Right renal pelvis (tissue), 4 donors: Measurements from ENCODE around the gene BTRC. TPM values are rescaled to one million over a fixed set of nuclear protein-coding genes. Genes with fewer than 3 reads are reported as not detected.

ENCODE experiments used
- DNase-seq, 4 donors: peaks; one replicate each; pipeline ENCODE4 v3.0.0-alpha.2; 2013; ENCODE audit warnings: low read depth in 4 of 4, low spot score in 3 of 4, missing footprints in 1 of 4
- polyA plus RNA-seq, 4 donors: library from polyadenylated mRNA; unstranded; fragments of 120-200 nt; gene quantifications; one replicate each; pipeline ENCODE4 v1.2.1, GENCODE V29; 2013; ENCODE audit not compliant: insufficient read length in 4 of 4

The BTRC gene
- polyA plus RNA-seq, 4 donors: 20.1 to 31.2 (median 29.0) TPM

DNA sequence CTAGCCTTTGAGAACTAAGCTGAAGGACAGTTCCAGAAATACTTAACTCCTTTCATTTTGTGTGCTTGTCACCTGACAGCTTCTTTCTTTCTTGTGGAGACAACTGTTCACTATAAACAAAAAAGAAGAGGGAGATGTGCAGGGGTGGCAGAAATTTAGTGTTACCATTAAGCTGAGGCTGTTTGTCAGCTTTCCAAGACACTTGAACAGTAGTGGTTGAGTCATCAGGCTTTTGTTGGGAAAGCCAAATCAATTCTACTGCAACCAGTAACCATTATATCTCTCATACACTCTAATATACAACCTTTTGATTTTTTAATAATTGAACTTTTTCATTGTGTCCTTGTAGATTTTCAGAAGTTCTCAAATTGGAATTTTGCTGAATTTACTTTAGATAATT, 158.8 kb downstream of the BTRC start:
- no peak for DNase-seq

DNA sequence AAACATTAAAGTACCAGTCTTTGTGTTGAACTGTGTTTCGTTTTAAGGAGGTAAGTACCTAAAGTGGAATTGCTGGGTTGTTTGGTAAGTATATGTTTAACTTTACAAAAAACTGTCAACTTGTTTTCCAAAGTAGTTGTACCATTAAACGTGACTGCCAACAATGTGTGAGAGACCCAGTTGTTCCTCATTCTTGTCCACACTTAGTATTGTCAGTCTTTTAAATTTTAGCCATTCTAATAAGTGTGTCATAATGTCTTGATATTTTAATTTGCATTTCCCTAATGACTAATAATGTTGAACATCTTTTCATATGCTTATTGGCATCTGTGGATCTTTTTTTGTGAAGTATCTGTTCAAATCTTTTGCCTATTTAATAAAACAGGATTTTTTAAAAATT, 159.8 kb downstream of the BTRC start:
- DNase-seq: no peak

DNA sequence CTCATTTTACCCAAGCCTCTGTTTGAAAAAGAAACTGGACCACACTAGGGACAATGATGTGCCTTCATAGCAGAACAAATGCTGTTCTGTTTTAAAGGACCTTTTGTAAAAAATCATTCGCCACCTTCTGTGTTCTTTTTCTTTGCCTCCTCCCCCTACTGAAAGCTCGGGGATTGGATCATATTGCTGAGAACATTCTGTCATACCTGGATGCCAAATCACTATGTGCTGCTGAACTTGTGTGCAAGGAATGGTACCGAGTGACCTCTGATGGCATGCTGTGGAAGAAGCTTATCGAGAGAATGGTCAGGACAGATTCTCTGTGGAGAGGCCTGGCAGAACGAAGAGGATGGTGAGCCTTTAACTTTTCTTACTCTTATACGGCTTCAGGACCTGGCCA, 171.9 kb downstream of the BTRC start:
- no peak for DNase-seq

DNA sequence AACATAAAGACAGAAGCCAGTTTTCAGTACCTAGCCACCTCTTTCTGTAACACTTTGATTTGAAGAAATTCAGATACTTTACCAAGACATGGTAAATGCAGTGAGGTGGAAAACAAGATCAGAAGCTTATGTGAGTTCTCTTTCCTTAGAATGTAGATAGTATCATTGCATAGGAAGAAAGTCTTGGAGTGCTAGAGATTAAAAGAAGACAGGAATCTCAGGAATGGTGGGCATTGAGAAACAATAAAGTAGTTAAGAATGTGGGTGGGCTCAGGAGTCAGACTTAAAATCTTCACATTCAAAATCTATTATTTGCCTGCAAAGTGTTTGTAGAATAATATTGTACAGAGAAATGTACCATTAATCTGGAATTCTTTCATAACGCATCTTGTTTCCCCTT, 175.2 kb downstream of the BTRC start:
- DNase-seq: no peak

DNA sequence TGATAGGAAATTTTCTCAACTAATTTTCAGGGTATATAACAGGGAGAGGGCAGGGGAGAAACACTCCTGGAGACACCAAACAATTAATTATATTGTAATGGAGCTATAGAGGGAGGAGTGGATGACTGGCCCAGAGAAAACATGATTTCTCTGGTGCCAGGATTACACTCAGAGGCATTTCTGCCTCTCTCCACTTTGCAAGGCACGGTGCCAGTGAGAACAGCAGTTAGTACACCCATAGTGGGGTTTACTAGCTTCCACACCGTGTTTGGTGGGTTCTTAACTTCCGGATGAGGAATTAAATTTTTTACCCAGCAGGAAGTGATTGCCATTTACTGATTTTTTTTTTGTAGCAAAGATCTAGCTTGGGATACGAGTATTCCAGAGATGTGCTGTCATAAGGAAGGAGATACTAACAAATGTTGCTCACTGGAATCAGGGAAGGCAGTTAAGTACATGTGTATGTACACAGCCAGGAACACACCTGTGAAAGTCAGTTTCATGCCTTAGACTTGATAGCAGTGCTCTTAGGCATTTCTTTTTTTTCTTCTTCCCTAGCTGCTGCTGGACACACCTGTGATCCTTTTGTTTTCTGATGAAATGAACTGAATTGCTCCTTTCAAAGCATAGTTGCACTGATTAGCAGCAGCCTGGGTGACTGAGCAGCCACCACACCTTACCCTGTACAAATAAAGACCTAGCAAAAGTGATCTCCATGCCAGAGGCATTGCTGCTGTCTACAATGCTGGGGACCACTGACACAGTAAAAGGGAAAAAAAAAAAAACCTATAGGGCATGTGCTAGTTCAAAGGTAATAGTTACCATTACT, 176.0 kb downstream of the BTRC start:
- DNase-seq: no peak

DNA sequence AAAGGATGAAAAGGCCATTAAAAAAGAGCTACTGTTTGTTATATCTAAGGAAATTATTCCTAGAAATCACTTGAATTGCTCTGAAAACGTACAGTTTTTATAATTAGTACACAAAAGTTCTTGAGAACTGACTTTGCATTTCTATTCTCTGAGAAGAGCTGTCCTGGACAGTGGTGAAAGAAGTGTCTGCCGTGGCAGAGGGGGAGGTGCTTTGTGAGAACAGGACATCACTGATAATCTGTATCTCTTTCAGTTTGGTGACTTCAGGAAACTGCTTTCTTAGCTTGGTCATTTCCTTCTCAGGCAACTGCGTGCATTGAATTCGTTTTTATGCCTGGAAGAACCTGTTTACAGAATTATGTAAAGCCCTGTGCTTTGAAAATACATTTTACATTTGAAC, 182.0 kb downstream of the BTRC start:
- no peak for DNase-seq

DNA sequence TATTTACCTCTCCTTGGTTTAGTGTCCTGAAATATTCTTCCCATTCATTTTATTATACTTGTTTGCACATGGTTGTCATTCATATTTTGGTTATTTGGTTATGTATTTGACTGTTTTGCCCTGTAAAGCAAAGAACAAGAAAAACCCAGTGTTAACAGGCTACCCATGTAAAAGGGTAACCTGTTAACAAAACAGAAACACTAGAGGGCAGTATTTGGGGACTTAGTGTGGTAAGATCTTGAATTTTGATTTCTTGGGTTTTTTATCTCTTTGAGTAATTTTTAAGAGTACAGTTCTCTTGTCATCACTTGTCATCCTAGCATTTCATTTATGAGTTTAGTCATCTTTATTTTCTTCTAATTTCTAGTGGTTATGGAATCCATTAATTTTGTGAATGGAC, 182.8 kb downstream of the BTRC start:
- DNase-seq: no peak

DNA sequence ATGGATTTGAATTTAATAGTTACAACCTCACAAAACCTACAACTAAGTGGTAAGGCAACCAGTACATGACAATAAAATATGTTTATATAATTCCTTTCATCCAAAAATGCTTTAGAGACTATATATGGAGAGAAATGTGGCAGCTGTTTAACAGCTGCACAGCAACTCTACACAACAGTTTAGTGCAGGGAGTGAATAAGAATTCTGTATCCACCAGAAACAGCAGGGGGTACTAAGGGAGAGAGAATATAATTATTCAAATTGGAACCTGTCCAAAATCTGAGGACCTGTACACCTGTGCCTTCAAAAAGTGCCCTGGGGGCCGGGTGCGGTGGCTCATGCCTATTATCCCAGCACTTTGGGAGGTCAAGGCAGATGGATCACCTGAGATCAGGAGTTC, 184.5 kb downstream of the BTRC start:
- no peak for DNase-seq

DNA sequence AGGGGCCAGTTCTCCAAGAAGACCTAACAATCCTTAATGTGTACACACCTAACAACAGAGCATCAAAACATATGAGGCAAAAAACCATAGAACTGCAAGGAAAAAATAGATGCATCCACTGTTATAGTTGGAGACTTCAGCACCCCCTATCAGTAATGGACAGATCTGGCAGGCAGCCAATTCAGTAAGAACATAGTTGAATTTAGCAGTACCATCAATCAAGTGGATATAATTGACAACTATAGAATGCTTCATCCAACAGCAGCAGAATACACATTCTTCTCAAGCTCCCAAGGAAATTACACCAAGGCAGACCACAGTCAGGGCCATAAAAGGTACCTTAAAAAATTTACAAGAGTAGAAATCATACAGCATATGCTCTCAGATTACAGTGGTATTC, 191.9 kb downstream of the BTRC start:
- no peak for DNase-seq

DNA sequence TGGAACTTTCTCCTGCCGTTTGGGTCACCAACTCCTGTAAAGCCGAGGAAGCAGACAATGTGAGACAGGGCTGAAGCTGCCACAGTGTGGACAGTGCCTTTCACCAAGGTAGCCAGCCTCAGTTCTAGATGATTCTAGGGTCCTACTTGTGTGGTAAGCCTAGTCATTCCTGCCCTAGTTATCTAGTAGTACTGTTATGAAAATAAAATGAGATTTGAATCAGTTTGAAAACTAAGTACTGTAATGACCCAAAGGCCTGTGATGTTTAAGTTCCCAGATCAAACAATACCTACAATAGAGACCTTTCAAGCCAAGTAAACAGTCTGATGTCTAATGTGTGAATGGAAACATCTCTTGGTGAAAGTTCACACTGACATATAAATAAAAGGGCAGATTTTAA, 197.0 kb downstream of the BTRC start:
- no peak for DNase-seq

DNA sequence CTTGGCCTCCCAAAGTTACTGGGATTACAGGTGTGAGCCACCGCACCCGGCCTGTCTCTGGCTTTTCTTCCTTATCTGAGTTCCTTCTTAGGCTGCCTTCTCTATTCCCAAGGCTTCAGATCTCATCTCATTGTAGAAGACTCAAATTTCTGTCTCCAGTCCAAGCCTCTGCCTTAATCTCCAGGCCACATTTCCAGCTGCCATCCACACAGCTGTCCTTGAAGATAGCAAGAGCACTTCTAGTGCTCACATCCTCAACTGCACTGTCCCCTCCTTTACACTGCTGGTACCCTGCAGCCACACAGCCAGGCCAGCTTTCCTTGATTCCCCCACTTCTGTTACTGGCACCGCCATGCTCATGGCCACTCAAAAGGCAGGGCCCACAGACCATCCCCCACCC, 198.5 kb downstream of the BTRC start:
- DNase-seq: no peak

DNA sequence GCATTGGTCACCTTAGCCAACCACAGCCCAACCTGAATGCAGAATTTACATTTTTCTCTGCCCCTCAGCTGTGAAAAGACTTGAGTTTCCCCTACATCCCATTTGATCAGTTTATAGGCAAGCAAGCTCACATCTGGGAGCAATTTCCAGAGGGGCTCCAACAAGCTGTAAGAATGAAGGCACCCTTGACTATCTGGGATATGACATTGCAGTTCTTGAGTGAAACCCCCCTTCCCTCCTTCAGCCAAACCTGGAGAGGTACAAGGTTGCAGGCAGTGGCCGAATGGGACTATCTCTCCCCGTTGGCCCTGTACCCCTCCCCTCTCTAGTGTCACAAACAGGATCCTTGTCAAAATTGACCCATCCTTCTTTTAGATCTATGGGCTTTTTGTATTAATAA, 203.6 kb downstream of the BTRC start:
- DNase-seq: no peak

DNA sequence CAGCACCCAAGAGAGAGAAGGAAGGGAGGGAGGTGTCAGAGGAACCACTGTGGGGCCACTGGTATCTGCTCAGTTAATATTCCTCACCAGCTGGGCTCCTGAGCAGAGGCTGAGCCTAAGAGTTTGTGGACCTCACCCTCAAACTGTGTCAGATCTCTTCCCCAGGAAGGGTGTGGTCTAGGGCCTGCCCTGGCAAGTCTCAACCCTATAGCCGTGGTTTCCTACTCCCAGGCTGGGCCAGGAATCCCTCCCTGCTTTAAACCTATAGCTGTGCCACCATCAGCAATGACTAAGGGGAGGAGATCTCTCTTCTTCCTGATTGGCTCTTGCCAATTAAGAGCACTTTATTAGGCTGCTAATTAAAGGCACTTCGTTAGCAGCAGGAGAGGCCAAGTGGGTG, 204.2 kb downstream of the BTRC start:
- no peak for DNase-seq

DNA sequence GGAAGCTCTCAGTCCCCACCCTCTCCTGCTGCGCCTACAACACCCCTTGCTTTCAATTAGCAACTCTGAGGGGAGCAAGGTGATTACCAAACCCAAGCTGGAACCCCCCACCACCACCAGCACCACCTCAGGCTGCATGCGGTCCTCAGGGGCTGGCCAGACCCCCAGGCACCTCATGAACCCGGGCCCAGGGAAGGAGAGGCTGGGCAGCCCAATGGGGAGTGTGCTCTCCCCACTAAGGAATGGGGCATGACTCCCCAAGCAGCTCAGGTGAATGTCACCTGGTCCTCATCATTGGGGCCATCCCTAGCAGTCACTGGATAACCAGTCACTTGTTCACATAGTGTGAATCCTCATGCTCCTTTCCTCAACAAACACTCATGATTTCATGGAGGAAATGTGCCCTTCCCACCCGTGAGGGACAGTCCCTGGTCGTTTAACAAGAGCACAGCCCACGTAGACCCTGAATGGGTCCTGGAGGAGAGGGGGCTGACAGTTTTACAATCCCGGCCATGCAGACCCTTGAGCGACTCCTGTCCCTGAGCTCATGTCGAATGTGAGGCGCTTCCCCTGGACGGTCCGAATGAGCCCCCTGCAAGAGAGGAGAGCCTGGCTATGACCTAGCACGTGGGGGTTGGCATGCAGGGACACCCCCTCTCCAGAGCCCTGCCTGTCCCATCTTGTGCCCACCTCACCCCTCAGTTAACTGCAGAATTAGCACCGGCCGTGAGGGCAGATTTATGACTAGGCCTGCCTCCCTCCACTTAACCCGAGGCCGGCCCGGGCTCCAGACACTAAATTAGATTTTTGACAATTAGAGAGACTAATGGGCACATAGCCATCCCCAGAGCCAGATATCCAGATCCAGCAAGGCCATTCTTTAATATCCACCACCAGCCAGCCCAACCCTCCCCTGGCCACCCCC, 205.0 kb downstream of the BTRC start:
- DNase-seq: no peak

DNA sequence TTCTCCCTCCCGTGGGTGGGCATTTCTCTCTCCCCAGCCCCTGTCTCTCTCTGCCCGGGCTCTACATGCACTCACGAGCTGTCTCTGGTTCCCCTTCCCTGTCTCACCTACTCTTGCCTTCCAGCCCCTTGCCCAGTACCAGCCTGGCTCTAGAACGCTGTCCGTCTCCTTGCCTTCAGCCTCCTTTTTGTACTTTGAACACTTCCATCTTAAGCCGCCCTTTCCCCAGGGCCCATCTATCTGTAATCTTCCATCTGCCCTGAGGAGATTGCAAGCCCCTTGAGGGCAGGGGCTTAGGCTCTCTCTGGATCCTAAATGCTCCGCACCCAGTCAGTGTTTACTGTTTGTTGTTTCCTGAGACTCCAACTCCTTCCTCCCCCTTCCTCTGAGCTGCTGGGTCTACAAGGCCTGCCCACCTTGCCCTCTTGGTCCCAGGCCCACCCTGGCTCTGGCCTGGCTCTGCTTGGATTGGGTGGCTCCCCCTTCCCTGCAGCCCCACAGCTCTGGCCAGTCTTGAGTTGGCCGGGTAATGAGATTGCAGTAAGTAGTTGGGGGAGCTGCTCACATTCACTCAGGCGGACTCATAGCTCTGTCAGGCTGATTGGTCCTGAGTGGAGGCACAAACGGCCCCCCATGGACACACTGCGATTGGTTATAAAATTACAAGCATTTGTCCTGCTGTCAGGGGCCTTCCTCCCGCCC, 205.8 kb downstream of the BTRC start:
- DNase-seq: no peak

DNA sequence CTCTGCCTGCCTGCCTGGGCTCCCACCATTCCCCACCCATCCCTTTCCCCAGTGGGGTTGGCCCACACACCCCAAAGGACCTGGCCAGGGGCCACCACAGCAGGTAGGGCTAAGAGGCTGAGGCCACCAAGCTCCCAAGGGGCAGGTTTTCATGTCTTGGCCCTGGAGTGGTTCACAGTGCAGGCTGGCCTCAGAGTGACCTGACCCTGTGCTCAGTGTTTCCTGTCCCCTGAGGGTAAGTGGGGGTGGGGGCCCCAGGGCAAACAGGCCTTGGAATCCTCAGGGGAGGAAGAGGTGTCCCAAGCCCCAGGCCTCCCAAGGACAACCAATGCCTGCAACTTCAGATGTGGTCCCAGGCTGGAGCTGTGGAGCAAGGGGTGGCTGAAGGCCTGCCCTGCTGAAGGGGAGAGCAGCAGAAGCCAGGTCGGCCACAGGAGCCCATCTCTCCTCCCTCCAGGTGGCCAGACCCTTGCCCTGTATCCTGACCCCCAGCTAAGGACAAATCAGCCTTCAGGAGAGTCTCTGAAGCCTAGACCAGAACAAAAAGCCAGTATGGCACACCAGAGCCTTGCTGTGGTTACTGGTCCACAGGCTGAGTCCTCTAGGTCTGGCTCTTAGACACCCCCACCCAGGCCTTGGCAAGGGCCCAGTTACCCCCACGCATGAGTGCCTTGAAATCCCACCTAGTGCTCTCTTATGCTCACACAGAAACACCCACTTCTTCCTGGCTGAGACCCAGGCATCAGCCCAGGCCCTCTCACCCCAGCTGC, 206.5 kb downstream of the BTRC start:
- no peak for DNase-seq

DNA sequence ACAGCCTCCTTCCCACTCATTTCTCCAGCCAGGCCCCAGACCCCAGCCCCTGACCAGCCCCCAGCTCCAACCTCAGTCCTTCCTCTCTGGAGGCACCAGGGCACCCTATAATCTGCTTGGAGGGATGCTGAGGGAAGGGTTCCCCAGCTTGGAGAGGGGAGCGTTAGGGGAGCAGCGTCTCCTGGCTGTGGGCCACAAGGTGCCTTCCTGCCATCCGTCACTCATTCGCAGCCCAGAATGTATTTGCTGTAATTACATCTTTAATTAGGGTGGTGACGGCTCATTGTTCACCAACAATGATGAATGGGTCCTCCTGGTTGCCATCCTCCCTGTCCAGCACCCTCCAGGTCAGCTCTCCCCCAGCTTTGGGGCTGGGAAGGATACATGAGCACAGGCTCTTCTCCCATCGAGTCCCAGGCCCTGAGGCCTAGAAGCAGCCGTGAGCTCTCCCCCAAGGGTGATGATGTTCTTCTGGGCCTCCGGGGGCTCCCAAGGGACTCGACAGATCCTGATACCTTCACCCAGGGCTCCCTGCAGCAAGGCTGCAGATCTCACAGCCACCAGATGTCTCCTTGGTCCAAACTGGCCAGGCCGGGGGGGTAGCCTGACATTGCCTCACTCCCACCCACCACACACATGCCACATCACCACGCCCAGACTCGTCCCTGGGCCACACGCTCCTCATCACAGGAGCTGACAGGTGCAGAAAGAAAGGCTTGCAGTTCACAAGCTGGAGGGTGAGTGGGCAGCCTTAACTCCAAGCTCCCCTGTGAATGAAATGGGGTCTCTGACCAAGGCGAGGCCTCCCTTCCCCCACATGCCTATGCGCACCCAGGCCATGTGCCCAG, 207.3 kb downstream of the BTRC start:
- no peak for DNase-seq

DNA sequence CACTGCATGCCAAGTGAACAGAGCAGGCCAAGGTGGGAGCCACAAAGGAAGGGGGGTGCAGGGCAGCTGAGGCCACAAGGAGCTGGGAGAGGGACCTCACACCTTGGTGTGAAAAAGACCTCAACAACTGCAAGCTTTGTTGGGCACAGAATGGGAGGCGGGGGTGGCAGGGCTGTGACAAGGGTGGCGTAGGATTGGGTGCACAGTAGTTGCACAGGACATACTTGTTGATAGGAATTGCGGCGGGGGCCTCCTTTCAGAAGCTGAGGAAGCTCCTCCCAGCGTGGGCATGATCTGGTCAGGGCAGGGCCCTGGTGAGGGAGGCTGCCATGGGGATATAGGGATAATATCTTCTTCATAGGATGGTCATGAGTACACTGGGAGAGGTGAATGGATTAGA, 208.3 kb downstream of the BTRC start:
- no peak for DNase-seq

DNA sequence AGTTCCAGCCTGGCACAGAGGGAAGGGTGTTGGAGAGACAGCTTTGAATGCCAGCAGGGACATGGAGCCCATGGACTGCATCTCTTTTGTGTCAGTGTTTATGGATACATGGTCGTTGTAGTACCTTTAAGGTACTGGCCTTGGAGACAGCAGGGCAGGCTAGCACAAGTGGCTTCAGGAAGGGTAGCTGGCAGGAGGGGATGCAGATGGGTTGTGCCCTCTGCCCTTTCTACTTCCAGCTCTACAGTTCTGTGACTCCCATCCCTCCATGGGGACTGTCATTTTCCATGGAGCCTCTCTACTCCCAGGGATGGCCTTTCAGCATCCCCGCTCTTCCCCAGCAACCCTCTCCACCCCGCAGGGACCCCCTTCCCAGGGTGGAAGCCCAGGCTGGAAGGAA, 209.0 kb downstream of the BTRC start:
- no peak for DNase-seq
